LNCAP (cell line): ENCODE data around the gene PACSIN1.

Experiments
- TF ChIP-seq, protein P1 (sequence below): fragments of 450-650 bp; IDR thresholded peaks from 2 replicates; pipeline ENCODE4 v1.5.1; 2017; ENCODE audit warnings: mild to moderate bottlenecking

Gene PACSIN1

GRCh38 chr6:34583461-34583860 is 117.6 kb downstream of the PACSIN1 start:
- TF ChIP-seq, protein P1, sequence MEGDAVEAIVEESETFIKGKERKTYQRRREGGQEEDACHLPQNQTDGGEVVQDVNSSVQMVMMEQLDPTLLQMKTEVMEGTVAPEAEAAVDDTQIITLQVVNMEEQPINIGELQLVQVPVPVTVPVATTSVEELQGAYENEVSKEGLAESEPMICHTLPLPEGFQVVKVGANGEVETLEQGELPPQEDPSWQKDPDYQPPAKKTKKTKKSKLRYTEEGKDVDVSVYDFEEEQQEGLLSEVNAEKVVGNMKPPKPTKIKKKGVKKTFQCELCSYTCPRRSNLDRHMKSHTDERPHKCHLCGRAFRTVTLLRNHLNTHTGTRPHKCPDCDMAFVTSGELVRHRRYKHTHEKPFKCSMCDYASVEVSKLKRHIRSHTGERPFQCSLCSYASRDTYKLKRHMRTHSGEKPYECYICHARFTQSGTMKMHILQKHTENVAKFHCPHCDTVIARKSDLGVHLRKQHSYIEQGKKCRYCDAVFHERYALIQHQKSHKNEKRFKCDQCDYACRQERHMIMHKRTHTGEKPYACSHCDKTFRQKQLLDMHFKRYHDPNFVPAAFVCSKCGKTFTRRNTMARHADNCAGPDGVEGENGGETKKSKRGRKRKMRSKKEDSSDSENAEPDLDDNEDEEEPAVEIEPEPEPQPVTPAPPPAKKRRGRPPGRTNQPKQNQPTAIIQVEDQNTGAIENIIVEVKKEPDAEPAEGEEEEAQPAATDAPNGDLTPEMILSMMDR: no peak

GRCh38 chr6:34583861-34584604 is 118.2 kb downstream of the PACSIN1 start:
- TF ChIP-seq, protein P1: no peak

DNA sequence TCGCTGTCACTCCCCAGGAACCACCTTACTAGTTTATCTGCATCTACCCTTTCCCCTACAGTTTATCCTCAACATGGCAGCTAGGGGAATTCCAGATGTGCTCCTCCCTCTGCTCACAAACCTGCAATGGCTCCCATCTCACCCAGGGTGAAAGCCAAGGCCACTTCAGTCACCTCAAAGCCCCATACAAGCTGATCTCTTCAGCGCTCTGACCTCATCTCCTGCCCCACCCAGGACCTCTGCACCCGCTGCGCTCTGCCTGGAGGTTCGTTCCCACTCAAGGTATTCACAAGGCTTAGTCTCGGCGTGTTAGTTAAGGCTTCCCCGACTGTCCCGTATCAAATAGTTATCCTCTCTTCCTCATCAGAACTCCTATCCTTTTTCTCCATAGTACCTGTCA is 118.8 kb downstream of the PACSIN1 start:
- TF ChIP-seq, protein P1: no peak
